ENCODE data around the gene SRSF7.
"Not testable (repeated sequence)": the region's sequence is repeated elsewhere in the genome, so short reads cannot be mapped to it uniquely, and the experiment has no call there.

Gene SRSF7

GRCh38 chr2:38714941-38715340, 36.2 kb downstream of the SRSF7 start:
- not testable (repeated sequence) for DNase-seq; ATAC-seq (replicated peaks); H3K27me3 Mint-ChIP-seq; H3K4me3 Mint-ChIP-seq; H3K9me3 Mint-ChIP-seq
- peak overlapping the region; percentile 30 to 69 for H3K27ac Mint-ChIP-seq
- H3K4me1 Mint-ChIP-seq (ENCODE audit: low read depth in 2 of 2), result peaks cover 23 to 30% of the 10 kb centered on the region in 2 donors
- peaks cover 53% of the 10 kb centered on the region for H3K36me3 Mint-ChIP-seq (ENCODE audit: insufficient read depth)

GRCh38 chr2:38713338-38713737, 37.8 kb downstream of the SRSF7 start:
- Mint-ChIP-seq H3K27me3 (no peaks in the 10 kb centered on the region), H3K4me1 (ENCODE audit: low read depth in 2 of 2) (peaks cover 35 to 46% of the 10 kb centered on the region in 2 donors), H3K36me3 (ENCODE audit: insufficient read depth) (peaks cover 54% of the 10 kb centered on the region), H3K9me3 (peaks cover 0 to 2% of the 10 kb centered on the region in 2 donors), H3K27ac (peak overlapping the region; percentile 62 to 75), H3K4me3 (no peak overlapping the region)
- DNase-seq, result no peak
- ATAC-seq (replicated peaks), result no peak

GRCh38 chr2:38712871-38713270, 38.3 kb downstream of the SRSF7 start:
- Mint-ChIP-seq H3K27me3 (no peaks in the 10 kb centered on the region), H3K4me1 (ENCODE audit: low read depth in 2 of 2) (peaks cover 35 to 47% of the 10 kb centered on the region in 2 donors), H3K9me3 (peaks cover 0 to 2% of the 10 kb centered on the region in 2 donors), H3K27ac (peak overlapping the region; percentile 62 to 75), H3K36me3 (ENCODE audit: insufficient read depth) (peaks cover 50% of the 10 kb centered on the region), H3K4me3 (no peak overlapping the region)
- ATAC-seq (replicated peaks), result no peak
- no peak for DNase-seq

- no peaks in the 10 kb centered on the region for H3K27me3 Mint-ChIP-seq
- peaks cover 48% of the 10 kb centered on the region for H3K36me3 Mint-ChIP-seq (ENCODE audit: insufficient read depth)
- no peak for DNase-seq
- no peak overlapping the region for H3K4me3 Mint-ChIP-seq
- ATAC-seq (replicated peaks), result no peak
- H3K27ac Mint-ChIP-seq, result peak overlapping the region; percentile 75 to 95
- H3K9me3 Mint-ChIP-seq, result peaks cover 0 to 2% of the 10 kb centered on the region in 2 donors
- peaks cover 37 to 49% of the 10 kb centered on the region in 2 donors for H3K4me1 Mint-ChIP-seq (ENCODE audit: low read depth in 2 of 2)
These were observed 38.7 kb downstream of the SRSF7 start for GRCh38 chr2:38712413-38712812.

- H3K4me1 Mint-ChIP-seq (ENCODE audit: low read depth in 2 of 2), result peaks cover 45 to 57% of the 10 kb centered on the region in 2 donors
- H3K9me3 Mint-ChIP-seq, result peaks cover 0 to 2% of the 10 kb centered on the region in 2 donors
- H3K4me3 Mint-ChIP-seq, result no peak overlapping the region
- H3K27me3 Mint-ChIP-seq, result no peaks in the 10 kb centered on the region
- ATAC-seq (replicated peaks) (no peak), DNase-seq (no peak)
- H3K27ac Mint-ChIP-seq, result peak overlapping the region in 1 of 2 donors; percentile 95
- peaks cover 49% of the 10 kb centered on the region for H3K36me3 Mint-ChIP-seq (ENCODE audit: insufficient read depth)
These were observed 39.6 kb downstream of the SRSF7 start for GRCh38 chr2:38711558-38711957.

- H3K4me1 Mint-ChIP-seq (ENCODE audit: low read depth in 2 of 2), result peaks cover 47 to 61% of the 10 kb centered on the region in 2 donors
- ATAC-seq (replicated peaks) (peak; percentile 80), DNase-seq (peak; percentile 26 to 40 (median 35))
- H3K27me3 Mint-ChIP-seq, result no peaks in the 10 kb centered on the region
- peaks cover 0 to 2% of the 10 kb centered on the region in 2 donors for H3K9me3 Mint-ChIP-seq
- H3K4me3 Mint-ChIP-seq, result peak overlapping the region; percentile 69 to 76
- H3K36me3 Mint-ChIP-seq (ENCODE audit: insufficient read depth), result peaks cover 52% of the 10 kb centered on the region
- peak overlapping the region; percentile 93 to 95 for H3K27ac Mint-ChIP-seq
These were observed 41.5 kb downstream of the SRSF7 start for GRCh38 chr2:38709567-38710194.

- DNase-seq (no peak), ATAC-seq (replicated peaks) (peak; percentile 8)
- peaks cover 0 to 2% of the 10 kb centered on the region in 2 donors for H3K9me3 Mint-ChIP-seq
- peak overlapping the region; percentile 69 to 76 for H3K4me3 Mint-ChIP-seq
- H3K27me3 Mint-ChIP-seq, result no peaks in the 10 kb centered on the region
- peak overlapping the region; percentile 93 to 95 for H3K27ac Mint-ChIP-seq
- H3K4me1 Mint-ChIP-seq (ENCODE audit: low read depth in 2 of 2), result peaks cover 44 to 58% of the 10 kb centered on the region in 2 donors
- peaks cover 52% of the 10 kb centered on the region for H3K36me3 Mint-ChIP-seq (ENCODE audit: insufficient read depth)
These were observed 42.1 kb downstream of the SRSF7 start for GRCh38 chr2:38708900-38709566.

GRCh38 chr2:38708491-38708890, 42.7 kb downstream of the SRSF7 start:
- DNase-seq; H3K27me3 Mint-ChIP-seq; H3K9me3 Mint-ChIP-seq; ATAC-seq (replicated peaks): not testable (repeated sequence)
- Mint-ChIP-seq H3K36me3 (ENCODE audit: insufficient read depth) (peaks cover 47% of the 10 kb centered on the region), H3K4me3 (peak overlapping the region; percentile 69 to 76), H3K27ac (peak overlapping the region; percentile 93 to 95), H3K4me1 (ENCODE audit: low read depth in 2 of 2) (peaks cover 41 to 57% of the 10 kb centered on the region in 2 donors)

GRCh38 chr2:38706846-38707345, 44.3 kb downstream of the SRSF7 start:
- no peak for DNase-seq
- peaks cover 41 to 57% of the 10 kb centered on the region in 2 donors for H3K4me1 Mint-ChIP-seq (ENCODE audit: low read depth in 2 of 2)
- no peaks in the 10 kb centered on the region for H3K27me3 Mint-ChIP-seq
- H3K9me3 Mint-ChIP-seq, result peaks cover 0 to 2% of the 10 kb centered on the region in 2 donors
- H3K27ac Mint-ChIP-seq, result peak overlapping the region; percentile 44 to 89
- peaks cover 37% of the 10 kb centered on the region for H3K36me3 Mint-ChIP-seq (ENCODE audit: insufficient read depth)
- ATAC-seq (replicated peaks), result no peak
- peak overlapping the region in 1 of 2 donors; percentile 25 for H3K4me3 Mint-ChIP-seq

GRCh38 chr2:38704664-38705063, 46.5 kb downstream of the SRSF7 start:
- H3K4me1 Mint-ChIP-seq (ENCODE audit: low read depth in 2 of 2), result peaks cover 38 to 54% of the 10 kb centered on the region in 2 donors
- H3K36me3 Mint-ChIP-seq (ENCODE audit: insufficient read depth), result peaks cover 37% of the 10 kb centered on the region
- no peak overlapping the region for H3K4me3 Mint-ChIP-seq
- no peak for DNase-seq
- H3K9me3 Mint-ChIP-seq, result no peaks in the 10 kb centered on the region
- H3K27ac Mint-ChIP-seq, result peak overlapping the region in 1 of 2 donors; percentile 28
- no peak for ATAC-seq (replicated peaks)
- H3K27me3 Mint-ChIP-seq, result no peaks in the 10 kb centered on the region

GRCh38 chr2:38703336-38703735, 47.8 kb downstream of the SRSF7 start:
- peaks cover 29 to 43% of the 10 kb centered on the region in 2 donors for H3K4me1 Mint-ChIP-seq (ENCODE audit: low read depth in 2 of 2)
- not testable (repeated sequence) for ATAC-seq (replicated peaks); H3K27me3 Mint-ChIP-seq; DNase-seq; H3K4me3 Mint-ChIP-seq; H3K9me3 Mint-ChIP-seq
- H3K27ac Mint-ChIP-seq, result peak overlapping the region in 1 of 2 donors; percentile 65
- peaks cover 38% of the 10 kb centered on the region for H3K36me3 Mint-ChIP-seq (ENCODE audit: insufficient read depth)

GRCh38 chr2:38702413-38702812, 48.7 kb downstream of the SRSF7 start:
- no peaks in the 10 kb centered on the region for H3K9me3 Mint-ChIP-seq
- ATAC-seq (replicated peaks) (no peak), DNase-seq (no peak)
- peaks cover 29 to 45% of the 10 kb centered on the region in 2 donors for H3K4me1 Mint-ChIP-seq (ENCODE audit: low read depth in 2 of 2)
- no peaks in the 10 kb centered on the region for H3K27me3 Mint-ChIP-seq
- peak overlapping the region; percentile 88 to 97 for H3K27ac Mint-ChIP-seq
- H3K4me3 Mint-ChIP-seq, result peak overlapping the region in 1 of 2 donors; percentile 73
- peaks cover 40% of the 10 kb centered on the region for H3K36me3 Mint-ChIP-seq (ENCODE audit: insufficient read depth)

- H3K27ac Mint-ChIP-seq, result peak overlapping the region; percentile 88 to 97
- peak overlapping the region in 1 of 2 donors; percentile 79 for H3K4me3 Mint-ChIP-seq
- no peak for ATAC-seq (replicated peaks)
- DNase-seq, result no peak
- H3K36me3 Mint-ChIP-seq (ENCODE audit: insufficient read depth), result peaks cover 43% of the 10 kb centered on the region
- H3K27me3 Mint-ChIP-seq, result no peaks in the 10 kb centered on the region
- peaks cover 29 to 45% of the 10 kb centered on the region in 2 donors for H3K4me1 Mint-ChIP-seq (ENCODE audit: low read depth in 2 of 2)
- no peaks in the 10 kb centered on the region for H3K9me3 Mint-ChIP-seq
These were observed 49.6 kb downstream of the SRSF7 start for GRCh38 chr2:38701542-38701941.
